T1000 (cell line): ENCODE results near the gene ATAD3B.

Source experiments
- DNase-seq: peaks from one replicate; lab custom pipeline; 2025; ENCODE audit warnings: mixed read lengths; lab: John Stamatoyannopoulos, UW

Gene ATAD3B

GRCh38 chr1:1535201-1536018 is 63.8 kb downstream of the ATAD3B start:
- DNase-seq: no peak

DNA sequence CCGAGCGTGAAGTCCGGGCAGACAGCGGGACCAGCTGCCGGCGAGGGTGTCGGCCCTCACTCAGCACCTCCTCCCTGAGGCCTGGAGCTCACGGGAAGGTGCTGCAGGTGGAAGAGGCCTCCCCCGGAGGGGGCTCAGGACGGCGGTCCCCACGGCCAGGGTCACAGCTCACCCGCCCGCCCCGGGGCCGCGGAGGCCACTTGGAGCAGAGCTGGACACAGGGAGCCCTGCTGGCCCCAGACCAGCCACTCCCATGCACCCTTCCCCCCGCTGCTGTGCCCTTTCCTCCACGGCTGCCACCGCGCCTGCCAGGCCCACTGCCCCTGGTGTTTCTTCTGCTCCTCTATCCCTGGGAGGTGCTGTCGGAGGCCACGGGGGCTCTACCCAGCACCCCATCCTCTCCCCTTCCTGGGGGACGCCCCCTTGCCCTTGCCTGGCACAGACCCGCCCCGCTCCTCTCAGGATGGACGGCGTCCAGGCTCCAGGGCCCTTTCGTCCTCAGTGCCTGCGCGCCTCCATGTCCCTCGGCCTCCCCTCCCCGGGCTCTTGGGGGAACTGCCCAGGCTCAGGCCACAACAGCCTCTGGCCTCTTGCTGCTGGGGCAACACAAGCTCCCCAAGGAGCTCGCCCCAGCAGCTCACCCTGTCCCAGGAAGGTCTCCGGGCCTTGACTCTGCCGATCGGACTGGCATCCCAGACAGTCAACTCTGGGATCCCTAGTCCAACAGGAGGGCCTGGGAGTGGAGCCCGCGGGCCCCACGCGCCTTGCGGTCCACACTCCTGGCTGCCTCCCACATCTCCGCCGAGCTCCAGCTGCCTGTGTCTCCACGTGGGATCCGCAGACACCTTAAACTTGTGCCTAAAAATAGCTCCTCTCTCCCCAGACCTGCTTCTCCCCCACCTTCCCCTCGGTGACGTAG is 64.7 kb downstream of the ATAD3B start:
- no peak for DNase-seq

- no peak for DNase-seq
These were observed 65.5 kb downstream of the ATAD3B start for GRCh38 chr1:1536938-1537546.

DNA sequence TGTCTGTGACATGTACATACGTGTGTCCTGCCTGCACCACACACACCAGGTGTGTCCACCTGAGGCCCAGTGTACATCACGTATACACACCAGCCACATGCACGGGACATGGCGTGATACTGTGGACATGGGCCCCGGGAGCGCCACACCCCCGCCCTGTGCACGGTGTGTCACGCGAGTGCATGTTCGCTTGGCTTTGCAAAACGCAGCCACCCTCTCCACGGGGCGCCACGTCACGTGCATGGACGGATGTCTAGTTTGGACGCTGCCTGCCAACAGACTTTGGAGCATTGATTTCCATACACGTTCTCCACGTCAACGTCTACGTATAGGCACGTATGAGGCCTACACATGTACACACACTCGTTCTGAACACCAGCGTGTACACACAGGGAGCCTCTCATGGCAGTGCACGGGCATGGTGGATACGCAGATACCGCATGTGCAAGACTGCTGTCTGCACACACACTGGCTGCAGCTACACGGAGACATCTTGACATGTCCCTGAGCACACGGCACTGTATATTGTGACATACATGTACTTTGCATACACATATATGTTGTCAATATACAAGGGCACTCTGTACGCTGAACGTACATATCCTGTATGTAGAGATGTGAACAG is 66.2 kb downstream of the ATAD3B start:
- no peak for DNase-seq

DNA sequence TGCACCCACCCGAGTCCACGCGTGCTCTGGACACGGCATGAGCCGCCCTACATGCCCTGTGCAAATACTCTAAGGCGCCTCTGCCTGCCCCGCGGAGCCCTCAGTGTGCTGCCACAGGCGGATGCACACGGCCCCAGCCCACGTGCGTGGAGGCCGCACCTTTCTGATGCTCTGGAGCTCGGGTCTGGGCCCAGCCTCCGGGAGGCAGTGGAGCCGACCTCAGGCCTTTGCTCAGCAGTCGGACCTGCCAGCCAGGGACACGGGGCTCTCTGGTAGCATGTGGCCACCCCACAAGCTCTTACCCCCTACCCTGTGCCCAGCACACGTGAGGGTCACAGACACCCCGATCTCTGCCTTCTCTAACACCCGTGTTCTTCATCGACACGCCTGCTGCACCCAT is 66.8 kb downstream of the ATAD3B start:
- no peak for DNase-seq

DNA sequence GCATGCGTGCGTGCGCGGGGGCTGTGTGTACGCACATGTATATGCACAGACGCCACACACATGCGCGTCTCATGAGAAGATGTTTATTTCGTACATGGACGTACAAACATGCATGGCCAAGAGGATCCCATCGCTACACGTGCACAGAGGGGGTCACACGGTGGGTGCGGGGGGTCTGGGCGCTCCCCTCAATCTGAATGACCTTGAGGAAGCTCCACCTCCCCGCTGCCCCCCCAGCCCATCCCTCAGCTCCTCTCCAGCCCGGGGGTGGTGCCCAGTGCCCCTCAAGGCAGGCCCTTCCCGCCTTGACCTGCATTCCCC is 67.4 kb downstream of the ATAD3B start:
- no peak for DNase-seq

DNA sequence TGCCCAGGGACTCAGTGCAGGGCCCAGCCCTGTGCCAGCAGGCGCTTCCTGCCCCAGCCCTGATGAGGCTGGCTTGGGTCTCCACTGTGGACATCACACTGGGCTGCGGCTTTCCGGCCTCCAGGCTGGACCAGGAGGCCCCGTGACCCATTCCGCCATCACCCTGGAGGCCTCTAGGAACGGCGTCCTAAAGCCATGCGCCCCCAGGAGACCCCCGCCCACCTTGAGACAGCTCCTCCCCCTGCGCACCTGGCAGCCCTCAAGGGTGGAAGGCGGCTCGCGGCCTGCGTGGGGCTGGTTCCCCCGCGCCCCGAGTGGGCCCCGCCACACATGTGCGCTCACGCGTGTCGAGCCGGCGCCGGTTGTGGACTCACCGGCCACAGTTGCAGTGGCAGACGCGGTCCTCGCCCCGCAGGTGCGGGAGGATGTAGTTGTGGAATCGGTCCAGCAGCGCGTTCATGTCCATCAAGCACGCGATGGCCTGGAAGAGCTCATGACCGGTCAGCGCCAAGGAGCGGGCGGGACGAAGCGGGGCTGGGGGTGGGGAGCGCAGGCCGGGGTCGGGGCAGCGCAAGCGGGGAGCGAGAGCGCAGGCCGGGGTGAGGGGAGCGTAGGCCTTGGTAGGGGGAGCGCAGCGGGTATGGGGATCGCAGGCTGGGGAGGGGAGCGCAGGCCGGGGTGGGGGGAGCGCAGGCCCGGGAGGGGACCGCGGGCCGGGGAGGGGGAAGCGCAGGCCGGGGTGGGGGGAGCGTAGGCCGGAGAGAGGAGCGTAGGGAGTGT is 67.9 kb downstream of the ATAD3B start:
- DNase-seq: no peak

DNA sequence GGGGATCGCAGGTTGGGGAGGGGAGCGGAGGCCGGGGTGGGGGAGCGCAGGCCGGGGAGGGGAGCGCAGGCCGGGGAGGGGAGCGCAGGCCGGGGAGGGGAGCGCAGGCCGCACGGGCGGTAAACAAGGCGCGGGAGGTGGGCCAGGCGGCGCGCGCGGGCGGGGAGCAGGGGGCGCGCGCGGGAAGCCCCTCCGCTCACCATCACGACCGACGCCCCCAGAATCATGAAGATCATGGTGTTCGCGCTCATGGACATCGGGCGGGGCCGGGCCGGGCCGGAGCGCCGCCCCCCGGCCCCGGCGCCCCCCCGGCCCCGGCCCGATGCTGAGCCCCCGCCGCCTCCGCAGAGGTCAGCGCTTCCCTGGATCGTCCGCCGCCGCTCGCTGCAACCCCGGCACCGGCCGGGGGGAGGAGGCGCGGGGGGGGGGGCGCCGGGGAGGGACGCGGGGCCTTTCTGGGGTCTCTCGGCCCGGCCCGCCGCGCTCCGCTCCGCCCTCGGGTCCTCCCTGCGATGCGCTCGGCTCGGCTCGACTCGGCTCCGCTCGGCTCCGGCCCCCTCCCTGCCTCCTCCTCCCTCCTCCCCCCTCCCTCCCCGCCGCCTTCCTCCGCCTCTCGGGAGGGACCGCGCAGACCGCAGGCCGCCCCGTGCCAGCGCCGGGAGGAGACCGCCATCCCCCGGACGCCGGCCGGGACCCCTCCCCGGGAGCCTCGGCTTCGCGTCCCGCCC is 68.7 kb downstream of the ATAD3B start, which contains the start of gene TMEM240:
Gene TMEM240, minus strand, starts transcription at position 535 of the 728 bp plus-strand sequence. Its CDS starts 278 bp downstream, at position 257.
- DNase-seq: peak; percentile 69

DNA sequence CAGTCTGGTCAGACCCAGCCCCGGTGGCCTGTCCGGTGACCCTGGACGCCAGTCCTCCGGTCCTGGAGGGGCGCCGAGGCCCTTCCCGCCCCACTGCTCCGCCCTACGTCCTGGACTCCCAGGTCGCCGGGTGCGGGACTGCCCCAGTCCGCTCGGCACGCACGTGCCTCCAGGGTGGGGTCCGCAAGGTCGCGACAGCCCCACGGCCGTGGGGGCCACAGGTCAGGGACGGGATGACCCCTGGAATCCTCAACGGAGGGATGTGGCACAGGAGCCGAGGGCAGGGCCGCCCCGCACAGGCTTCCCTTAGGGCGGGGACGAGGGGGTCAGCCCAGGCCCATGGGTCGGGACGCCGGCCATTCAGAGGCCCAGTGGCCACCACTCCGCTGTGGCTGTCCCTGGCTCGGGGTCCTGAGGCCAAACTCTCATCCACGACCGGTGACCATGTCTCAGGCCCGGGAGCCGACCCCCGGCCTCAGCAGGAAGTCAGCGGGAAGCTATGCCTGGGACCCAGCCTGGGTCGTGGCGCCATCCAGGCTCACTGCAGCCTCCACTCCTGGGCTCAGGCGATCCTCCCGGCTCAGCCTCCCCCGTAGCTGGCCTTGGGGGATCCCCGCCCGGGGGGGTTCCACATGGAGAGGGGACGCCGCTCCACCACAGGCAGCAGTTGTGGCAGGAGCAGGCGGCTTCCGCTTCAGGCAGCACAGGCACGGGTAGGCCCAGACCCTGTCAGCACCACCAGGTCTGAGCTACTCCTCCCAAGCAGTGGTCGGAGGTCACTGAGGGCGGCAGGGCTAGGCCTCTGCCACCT is 69.5 kb downstream of the ATAD3B start:
- no peak for DNase-seq

DNA sequence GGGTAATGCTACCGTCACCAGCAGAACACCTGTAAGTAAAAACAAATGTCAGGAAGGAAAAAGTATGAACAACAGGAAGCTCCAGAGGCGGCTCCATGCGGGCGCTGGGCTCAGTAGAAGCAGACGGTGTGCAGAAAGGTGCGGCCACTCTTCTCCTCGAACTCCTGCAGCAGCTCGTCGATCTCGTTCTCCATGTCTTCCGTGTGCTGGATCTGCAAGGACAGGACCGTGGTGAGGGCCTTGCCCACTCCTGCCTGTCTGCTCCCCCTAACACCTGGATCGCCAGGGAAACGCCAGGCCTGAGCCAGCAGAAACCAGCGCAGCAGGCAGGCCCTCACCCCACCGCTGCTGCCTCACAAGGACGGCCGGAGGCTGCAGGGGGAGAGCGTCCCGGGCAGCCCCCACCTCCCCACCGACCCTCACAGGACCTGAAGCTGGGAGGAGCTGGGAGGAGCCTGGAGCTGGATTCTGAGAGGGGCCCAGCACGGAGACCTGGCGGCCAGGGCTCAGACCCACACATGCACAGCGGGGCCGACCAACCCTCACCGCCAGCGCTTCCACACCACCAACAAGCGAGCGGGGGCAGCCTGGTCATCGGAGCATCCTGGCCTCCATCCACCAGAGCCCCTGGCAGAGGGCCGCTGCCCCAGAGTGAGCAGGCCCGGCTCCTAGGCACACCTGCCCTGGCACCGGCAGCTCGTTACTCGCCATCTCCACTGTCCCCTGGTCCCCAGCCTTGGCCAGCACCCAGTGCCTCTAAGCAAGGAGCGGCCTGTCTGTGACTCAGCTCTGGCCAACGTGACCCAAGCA is 70.6 kb downstream of the ATAD3B start:
- no peak for DNase-seq

DNA sequence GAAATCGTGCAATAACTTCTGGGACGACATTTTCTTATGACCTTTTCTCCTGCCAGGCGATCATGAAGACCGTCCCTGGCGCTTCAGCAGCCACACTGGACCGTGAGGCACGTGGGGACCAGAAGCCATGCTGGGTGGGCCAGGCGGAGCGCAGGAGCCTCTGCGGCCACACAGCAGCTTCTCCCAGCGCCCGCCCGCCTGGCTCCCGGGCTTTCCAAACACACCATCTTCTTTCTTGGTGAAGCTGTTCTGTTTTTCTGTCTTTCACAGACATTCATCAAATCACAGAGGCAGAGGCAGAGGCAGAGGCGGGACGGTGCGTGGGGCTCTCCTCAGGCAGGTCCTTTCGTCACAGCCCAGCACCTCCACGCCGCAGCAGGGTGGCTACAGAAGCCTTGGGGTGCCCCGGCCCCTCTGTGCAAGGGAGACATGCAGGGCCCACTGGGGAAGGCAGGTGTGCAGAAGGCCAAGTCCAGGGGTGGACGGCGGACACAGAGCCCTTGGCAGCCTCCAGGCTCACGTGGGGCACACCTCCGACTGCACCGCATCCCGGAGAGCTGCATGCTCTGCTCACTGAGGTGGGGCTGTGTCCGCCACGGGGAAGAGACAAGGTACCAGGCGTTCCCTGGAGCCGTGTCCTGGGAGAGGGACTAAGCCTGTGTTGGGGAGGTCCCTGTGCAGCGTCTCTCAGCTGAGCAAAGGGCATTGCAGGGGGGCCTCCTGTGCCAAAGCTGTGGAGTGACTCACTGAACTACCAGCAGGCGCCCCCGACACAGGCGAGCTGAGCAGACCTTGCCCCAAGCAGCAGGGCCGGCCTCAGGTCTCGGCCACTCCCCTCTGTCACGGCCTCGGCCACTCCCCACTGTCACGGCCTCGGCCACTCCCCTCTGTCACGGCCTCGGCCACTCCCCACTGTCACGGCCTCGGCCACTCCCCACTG is 71.5 kb downstream of the ATAD3B start:
- DNase-seq: no peak

DNA sequence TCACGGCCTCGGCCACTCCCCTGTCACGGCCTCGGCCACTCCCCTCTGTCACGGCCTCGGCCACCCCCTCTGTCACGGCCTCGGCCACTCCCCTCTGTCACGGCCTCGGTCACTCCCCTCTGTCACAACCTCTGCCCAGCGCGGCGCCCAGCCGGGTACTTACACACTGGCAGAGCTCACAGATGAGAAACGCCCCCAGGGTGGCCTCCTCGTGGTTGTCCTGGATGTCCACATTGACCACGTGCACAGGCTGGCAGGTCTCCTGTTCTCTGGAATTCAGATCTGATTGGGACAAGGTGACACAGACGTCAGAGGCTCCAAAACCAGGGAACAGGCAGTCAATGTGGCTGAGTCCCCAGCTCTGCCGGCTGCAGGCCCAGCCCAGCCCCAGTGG is 72.1 kb downstream of the ATAD3B start:
- DNase-seq: no peak

DNA sequence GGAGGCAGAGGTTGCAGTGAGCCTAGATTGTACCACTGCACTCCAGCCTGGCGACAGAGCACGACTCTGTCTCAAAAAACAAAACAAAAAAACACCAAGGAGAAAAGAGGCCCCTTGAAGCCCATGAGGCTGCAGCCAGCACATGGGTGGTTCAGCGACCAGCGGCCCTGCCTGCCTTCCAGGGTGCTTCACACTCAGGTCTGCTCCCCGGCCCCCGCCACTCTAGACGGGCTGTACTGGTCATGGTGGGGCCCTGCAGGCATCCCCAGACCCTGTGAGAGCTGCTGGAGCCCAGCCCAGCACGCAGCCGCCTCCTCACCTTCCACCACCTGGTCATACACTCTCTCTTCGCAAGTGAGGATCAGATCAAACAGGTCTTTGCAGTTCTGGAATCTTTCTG is 73.0 kb downstream of the ATAD3B start:
- DNase-seq: no peak
